ENCODE data around the gene ARHGAP21. TPM values are rescaled to one million over a fixed set of nuclear protein-coding genes. Genes with fewer than 3 reads are reported as not detected.

ARHGAP21 gene
- total and polyA plus RNA-seq, 2 donors from 2014 or later, result 12.7 to 74.3 TPM

DNA sequence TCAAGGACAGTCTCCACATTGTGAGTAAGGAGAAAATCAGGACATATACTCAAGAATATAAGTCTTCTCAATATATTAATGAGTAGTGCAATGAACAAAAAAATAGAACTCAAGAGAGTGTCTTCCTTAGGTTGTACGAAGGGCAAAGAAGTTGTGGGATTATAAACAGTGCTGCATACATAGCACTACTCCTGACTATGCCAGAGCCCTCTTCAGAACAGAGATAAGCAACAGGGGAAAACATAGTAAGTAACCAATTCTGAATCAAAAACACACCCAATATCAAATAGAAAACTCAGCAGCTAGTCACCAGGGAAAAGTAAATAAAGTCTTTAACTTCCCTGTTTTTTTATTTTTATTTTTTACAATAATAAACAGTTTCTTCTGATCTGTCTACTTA lies 10.6 kb downstream of the ARHGAP21 start:
- DNase-seq (no peak), FAIRE-seq (no peak)
- Histone ChIP-seq H3K9me3 (ENCODE audit: control insufficient read depth in 2 of 3, insufficient read depth in 1 of 3, low read length in 3 of 3) (no peaks in the 10 kb centered on the region), H3K36me3 (ENCODE audit: control insufficient read depth in 2 of 3, insufficient read depth in 3 of 3, low read length in 3 of 3) (peaks cover 0 to 3% (median 0%) of the 10 kb centered on the region in 3 donors), H3K9ac (ENCODE audit: low read length in 3 of 3) (no peak overlapping the region), H3K4me3 (ENCODE audit: low read length in 3 of 3) (no peak overlapping the region), H3K27ac (ENCODE audit: low read depth in 2 of 2, low read length in 2 of 2) (no peak overlapping the region), H3K4me1 (ENCODE audit: control insufficient read depth in 2 of 3, insufficient read depth in 2 of 3, low read depth in 1 of 3, low read length in 3 of 3) (peaks cover 0 to 12% (median 5%) of the 10 kb centered on the region in 3 donors), H3K27me3 (ENCODE audit: control insufficient read depth, insufficient read depth, low read length) (no peaks in the 10 kb centered on the region)
- TF ChIP-seq, protein P1, sequence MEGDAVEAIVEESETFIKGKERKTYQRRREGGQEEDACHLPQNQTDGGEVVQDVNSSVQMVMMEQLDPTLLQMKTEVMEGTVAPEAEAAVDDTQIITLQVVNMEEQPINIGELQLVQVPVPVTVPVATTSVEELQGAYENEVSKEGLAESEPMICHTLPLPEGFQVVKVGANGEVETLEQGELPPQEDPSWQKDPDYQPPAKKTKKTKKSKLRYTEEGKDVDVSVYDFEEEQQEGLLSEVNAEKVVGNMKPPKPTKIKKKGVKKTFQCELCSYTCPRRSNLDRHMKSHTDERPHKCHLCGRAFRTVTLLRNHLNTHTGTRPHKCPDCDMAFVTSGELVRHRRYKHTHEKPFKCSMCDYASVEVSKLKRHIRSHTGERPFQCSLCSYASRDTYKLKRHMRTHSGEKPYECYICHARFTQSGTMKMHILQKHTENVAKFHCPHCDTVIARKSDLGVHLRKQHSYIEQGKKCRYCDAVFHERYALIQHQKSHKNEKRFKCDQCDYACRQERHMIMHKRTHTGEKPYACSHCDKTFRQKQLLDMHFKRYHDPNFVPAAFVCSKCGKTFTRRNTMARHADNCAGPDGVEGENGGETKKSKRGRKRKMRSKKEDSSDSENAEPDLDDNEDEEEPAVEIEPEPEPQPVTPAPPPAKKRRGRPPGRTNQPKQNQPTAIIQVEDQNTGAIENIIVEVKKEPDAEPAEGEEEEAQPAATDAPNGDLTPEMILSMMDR (IDR thresholded peaks at IDR 0.05; ENCODE audit: borderline replicate concordance, extremely low read depth, insufficient read depth), result no peak
- intact Hi-C loops (cut with DNase I), result no loop called here

DNA sequence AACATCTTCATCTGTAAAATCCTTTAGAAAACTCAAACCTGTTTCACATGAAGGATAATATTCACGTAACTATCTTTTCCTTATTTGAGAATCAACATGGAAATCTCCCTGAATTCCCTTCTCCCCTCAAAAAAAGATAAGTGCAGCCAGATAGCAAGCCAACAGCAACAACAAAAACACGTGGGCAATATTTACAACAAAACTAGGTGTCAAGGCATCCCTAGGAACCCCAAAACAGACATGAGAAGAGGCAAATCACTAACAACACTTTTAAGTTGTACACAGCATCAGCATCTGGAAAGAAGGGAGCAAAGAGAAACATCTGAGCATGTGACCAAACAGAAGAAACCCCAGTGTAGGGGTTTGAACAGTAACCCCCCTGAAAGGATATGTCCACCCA lies 12.2 kb downstream of the ARHGAP21 start:
- Histone ChIP-seq H3K4me1 (ENCODE audit: control insufficient read depth in 2 of 3, insufficient read depth in 2 of 3, low read depth in 1 of 3, low read length in 3 of 3) (peaks cover 0 to 11% (median 6%) of the 10 kb centered on the region in 3 donors), H3K9ac (ENCODE audit: low read length in 3 of 3) (no peak overlapping the region), H3K9me3 (ENCODE audit: control insufficient read depth in 2 of 3, insufficient read depth in 1 of 3, low read length in 3 of 3) (no peaks in the 10 kb centered on the region), H3K27ac (ENCODE audit: low read depth in 2 of 2, low read length in 2 of 2) (no peak overlapping the region), H3K36me3 (ENCODE audit: control insufficient read depth in 2 of 3, insufficient read depth in 3 of 3, low read length in 3 of 3) (no peaks in the 10 kb centered on the region), H3K4me3 (ENCODE audit: low read length in 3 of 3) (no peak overlapping the region), H3K27me3 (ENCODE audit: control insufficient read depth, insufficient read depth, low read length) (no peaks in the 10 kb centered on the region)
- DNase-seq (no peak), FAIRE-seq (no peak)
- TF ChIP-seq, protein P1 (IDR thresholded peaks at IDR 0.05; ENCODE audit: borderline replicate concordance, extremely low read depth, insufficient read depth), result no peak
- intact Hi-C loops (cut with DNase I), result no loop called here

DNA sequence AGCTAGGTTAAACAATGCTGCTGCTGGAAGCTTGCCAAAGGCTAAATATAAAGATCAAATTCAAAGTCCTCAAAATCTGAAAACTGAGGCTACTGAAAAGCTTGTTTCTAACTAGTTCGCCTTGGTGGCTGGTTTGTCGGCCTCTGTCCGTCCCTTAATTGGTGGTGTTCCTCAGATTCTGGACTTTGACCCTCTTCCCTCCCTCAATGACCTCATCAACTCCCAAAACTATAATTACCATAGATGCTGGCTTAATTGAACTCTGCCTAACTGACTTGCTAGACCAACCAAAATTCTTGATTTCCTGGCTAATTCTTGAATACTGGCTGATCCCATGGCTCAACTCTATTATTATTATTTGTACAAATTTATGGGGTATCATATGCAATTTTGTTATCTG lies 15.6 kb downstream of the ARHGAP21 start:
- TF ChIP-seq, protein P1 (IDR thresholded peaks at IDR 0.05; ENCODE audit: borderline replicate concordance, extremely low read depth, insufficient read depth), result no peak
- H3K9me3 ChIP-seq (ENCODE audit: control insufficient read depth in 2 of 3, insufficient read depth in 1 of 3, low read length in 3 of 3), result no peaks in the 10 kb centered on the region
- intact Hi-C loops (cut with DNase I), result no loop called here
- no peak for FAIRE-seq
- peaks cover 0 to 6% (median 5%) of the 10 kb centered on the region in 3 donors for H3K4me1 ChIP-seq (ENCODE audit: control insufficient read depth in 2 of 3, insufficient read depth in 2 of 3, low read depth in 1 of 3, low read length in 3 of 3)
- no peak overlapping the region for H3K27ac ChIP-seq (ENCODE audit: low read depth in 2 of 2, low read length in 2 of 2)
- no peak overlapping the region for H3K4me3 ChIP-seq (ENCODE audit: low read length in 3 of 3)
- no peak overlapping the region for H3K9ac ChIP-seq (ENCODE audit: low read length in 3 of 3)
- DNase-seq, result no peak
- no peaks in the 10 kb centered on the region for H3K36me3 ChIP-seq (ENCODE audit: control insufficient read depth in 2 of 3, insufficient read depth in 3 of 3, low read length in 3 of 3)
- no peaks in the 10 kb centered on the region for H3K27me3 ChIP-seq (ENCODE audit: control insufficient read depth, insufficient read depth, low read length)

DNA sequence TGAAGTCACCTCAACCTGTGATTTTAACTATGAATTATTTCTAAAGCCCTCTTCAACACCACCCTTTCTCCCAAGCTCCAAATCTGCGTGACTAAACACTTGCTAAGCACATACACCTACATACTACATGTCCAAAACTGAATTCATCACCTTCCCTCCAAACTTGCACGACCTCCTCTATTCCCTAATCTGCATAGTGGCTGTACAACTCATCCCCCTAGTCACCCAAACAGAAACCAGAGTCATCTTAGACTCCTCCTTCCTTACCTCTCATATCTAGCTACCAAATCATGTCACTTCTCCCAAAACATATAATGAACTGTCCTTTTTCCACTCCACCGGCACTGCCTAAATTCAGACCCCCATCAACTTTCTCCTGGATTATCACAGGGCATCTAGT lies 16.2 kb downstream of the ARHGAP21 start:
- Histone ChIP-seq H3K36me3 (ENCODE audit: control insufficient read depth in 2 of 3, insufficient read depth in 3 of 3, low read length in 3 of 3) (no peaks in the 10 kb centered on the region), H3K4me3 (ENCODE audit: low read length in 3 of 3) (no peak overlapping the region), H3K27ac (ENCODE audit: low read depth in 2 of 2, low read length in 2 of 2) (no peak overlapping the region), H3K9ac (ENCODE audit: low read length in 3 of 3) (no peak overlapping the region), H3K27me3 (ENCODE audit: control insufficient read depth, insufficient read depth, low read length) (no peaks in the 10 kb centered on the region), H3K9me3 (ENCODE audit: control insufficient read depth in 2 of 3, insufficient read depth in 1 of 3, low read length in 3 of 3) (no peaks in the 10 kb centered on the region), H3K4me1 (ENCODE audit: control insufficient read depth in 2 of 3, insufficient read depth in 2 of 3, low read depth in 1 of 3, low read length in 3 of 3) (peaks cover 0 to 6% (median 5%) of the 10 kb centered on the region in 3 donors)
- TF ChIP-seq, protein P1 (IDR thresholded peaks at IDR 0.05; ENCODE audit: borderline replicate concordance, extremely low read depth, insufficient read depth), result no peak
- intact Hi-C loops (cut with DNase I), result no loop called here
- DNase-seq (no peak), FAIRE-seq (no peak)

Data from kidney (tissue), 14 donors.